DMS 273 (cell line): ENCODE results near the gene RPRM.
"Not testable (repeated sequence)": the region's sequence is repeated elsewhere in the genome, so short reads cannot be mapped to it uniquely, and the experiment has no call there.

Source experiments
- DNase-seq: peaks from one replicate; lab custom pipeline; 2025; ENCODE audit not compliant: unreplicated experiment; lab: John Stamatoyannopoulos, UW

The RPRM gene

DNA sequence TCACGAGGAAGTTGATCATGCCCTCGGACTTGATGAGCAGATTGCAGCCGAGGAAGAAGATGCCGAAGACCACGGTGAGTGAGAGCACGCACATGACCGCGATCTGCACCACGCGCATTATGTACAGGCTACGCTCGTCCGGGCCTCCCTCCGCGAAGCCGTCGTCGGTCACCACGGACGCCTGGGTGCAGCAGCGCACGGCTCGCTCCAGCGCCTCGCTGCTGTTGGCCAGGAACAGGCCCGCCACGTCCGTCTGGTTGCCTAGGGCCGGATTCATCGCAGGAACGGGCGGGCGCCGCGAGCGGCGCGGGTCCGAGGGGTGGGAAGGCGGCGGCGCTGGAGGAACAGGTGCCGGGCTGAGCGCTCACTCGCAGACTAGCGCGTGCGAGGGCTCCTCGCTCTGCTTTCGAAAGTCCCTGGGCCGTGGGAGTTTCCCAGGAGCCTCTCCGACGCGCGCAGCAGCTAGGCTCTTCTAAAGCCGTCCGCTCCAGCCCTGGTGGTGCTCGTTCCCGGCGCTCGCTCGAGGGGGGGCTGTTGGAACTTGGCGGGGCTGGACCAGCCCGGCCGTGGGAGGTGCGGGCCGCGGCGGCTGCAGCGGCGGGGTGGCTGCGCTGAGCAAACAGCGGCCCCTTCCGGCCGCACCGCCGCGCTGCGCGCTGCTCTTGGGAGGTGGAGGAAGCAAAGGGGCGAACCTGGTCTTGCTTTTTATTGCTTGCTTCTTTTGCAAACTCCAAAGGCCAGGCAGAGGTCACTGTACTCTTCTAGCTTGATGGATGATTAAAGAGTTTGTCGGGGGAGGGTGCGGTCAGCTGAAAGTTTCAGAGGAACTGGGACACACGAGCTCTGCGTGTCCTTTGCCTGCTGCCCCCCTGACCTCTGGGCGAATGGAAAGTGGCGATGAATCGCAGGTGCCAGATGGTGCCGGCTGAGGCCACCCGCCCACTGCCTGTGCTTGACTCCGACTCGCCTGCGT is at the start of gene RPRM:
RPRM (minus strand) TSS at position 474 of the 973 bp plus-strand sequence; CDS start at position 277, 197 bp downstream.
- peak; percentile 96 for DNase-seq

DNA sequence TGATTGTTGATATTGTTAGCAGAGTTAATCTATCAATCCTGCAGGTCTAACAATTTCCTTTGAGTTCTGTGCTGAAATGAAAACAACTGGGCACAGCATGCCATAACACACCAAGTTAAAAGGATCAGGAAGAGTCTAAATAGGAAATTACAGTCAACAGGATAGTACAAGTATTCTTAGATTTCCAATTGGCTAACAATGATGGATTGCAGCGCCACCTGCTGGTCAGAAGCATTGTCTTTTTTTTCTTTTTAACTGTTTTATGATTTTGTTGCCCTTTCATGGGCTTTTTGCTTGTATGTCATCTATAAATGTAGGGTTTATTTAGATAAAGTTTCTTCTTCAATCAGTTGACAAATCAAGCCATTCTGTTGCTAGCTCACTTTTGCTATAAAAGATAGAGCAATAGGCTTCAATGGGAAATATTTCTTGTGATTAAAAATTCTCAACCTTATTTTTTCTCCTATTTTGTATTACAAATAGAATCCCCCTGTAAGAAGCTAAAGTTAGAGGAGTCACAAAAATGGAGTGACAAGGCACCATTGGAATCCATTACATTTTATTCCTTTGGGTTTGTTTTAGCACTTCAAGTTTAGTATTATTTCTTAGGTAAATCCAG is 40.8 kb upstream of the RPRM start:
- DNase-seq, result peak; percentile 81

DNA sequence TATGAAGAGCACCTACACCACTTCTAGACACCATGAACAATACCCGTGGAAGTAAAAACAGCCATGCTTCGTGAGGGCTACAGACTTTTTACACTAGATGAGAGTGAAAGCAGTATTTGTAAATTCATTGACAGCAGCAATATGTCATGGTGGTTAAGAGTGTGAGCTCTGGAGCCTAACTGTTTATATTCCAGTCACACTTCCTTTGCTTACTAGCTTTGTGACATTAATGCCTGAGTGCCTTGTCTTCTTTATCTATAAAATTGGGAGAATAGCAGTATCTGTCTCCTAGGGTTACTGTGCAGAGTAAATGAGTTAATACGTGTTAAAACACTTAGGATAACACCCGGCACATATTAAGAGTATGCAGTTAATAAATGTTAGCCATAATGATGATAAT is 33.8 kb upstream of the RPRM start:
- DNase-seq, result no peak

DNA sequence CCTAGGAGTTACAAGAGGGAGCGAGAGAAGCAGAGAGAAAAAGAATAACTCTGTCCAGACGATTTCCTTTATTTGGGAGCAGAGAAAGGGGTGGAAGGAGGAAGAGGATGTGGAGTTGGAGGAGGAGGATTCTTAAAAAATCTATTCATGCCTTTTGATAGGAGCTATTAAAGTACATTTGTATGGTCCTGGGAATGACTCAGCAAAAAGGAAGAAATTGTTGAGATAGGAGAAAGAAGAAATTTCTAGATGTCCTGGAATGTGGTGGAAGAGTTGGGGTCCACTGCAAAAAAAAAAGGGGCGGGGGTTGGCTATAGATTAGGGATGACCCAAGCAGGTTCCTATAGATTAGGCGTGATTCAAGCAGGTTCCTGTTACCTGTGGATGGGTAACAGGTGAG is 32.4 kb upstream of the RPRM start:
- DNase-seq, result no peak

DNA sequence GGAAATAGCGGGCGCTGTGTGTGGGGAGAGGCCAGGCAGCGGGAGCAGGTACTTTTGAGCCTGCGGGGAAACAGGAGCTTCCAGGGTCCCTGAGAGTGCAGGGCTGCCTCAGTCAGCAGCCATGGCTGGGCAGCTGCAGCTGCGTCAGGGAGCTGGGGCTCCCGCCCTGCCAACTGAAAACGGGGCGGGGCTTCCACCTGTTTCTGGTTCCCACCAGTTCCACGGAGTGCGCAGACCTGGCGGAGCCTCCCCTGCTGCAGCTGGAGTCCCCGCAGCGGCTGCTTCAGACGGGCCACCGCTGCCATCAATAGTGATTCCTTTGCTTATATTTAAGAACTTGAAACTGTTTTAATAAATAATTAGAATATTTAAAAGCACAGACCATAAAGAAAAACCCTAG is 30.6 kb upstream of the RPRM start:
- no peak for DNase-seq

DNA sequence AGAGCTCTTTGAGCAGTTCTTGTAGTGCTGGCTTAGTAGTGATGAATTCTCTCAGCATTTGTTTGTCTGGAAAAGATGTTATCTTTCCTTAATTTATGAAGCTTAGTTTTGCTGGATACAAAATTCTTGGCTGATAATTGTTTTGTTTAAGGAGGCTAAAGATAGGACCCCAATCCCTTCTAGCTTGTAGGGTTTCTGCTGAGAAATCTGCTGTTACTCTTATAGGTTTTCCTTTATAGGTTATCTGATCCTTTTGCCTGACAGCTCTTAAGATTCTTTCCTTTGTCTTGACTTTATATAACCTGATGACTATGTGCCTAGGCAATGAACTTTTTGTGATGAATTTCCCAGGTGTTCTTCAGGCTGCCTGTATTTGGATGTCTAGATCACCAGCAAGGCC is 27.9 kb upstream of the RPRM start:
- DNase-seq, result not testable (repeated sequence)

DNA sequence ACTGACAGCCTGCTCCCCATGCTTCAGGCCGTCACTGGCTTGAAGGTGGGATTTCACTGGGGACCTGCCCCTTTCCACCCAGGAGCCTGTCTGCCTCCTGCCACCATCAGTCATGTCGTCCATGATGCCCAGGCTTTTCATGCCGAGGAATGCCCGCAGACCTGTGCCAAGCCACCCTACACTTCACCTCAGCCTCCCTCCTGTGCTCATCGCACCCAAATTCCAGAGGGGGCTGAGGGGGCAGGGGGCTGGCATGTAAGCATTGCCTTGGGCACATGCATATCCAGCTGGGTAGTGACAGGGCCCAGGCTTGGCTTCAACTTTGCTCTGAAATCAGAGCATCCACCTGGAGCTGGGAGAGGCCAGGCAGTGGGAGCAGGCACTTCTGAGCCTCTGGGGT is 20.9 kb upstream of the RPRM start:
- DNase-seq, result no peak

DNA sequence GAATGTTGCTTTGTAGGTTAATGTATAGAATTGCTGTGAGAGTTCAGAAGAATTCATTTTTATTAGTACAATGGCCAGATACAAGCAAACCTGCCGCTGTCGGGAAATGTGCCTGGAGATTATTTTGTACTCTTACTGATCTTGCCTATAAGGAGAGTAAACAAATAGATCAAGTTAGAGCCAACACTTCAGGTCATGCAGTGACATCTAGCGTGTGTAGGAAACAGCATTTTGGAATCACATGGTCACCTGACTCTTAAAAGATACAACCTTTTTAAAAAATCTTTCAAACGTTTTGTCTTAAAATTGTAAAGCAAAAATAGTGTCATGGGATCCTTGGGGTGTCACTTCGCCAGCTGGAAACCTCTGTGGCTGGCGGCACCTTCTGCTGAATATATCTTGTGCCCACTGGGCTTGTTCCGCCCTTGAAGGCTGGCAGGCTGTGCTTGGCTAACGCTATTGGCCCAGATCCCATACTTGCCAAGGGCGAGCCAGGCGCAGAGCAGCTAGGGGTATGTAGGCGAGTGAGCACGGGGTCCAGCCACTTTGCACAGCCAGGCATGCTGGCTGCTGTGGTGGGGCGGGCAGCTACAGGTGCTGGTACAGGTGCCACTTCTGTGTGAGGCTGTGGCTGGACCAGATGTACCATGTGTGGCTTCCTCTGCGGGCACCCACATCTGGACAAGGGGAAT is 19.5 kb upstream of the RPRM start:
- DNase-seq, result peak; percentile 73

DNA sequence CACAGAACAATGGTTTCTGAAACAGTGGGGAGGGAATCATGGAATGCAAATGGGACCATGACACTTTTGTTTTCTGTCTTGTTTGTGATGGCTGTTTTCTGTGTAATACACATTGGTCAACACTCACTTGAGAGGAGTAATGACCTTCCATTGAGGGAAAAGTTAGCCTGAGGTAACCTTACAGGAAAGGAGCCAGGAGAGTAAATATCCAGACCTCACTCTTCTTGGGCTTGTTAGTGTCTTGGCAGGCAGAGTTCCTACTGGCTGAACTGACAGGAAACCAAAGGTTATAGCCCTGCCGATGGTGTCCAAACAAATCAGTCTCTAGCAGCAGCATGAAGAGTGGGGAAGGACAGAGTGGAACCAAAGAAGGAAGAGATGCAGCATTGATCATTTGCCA is 17.2 kb upstream of the RPRM start:
- DNase-seq, result no peak

DNA sequence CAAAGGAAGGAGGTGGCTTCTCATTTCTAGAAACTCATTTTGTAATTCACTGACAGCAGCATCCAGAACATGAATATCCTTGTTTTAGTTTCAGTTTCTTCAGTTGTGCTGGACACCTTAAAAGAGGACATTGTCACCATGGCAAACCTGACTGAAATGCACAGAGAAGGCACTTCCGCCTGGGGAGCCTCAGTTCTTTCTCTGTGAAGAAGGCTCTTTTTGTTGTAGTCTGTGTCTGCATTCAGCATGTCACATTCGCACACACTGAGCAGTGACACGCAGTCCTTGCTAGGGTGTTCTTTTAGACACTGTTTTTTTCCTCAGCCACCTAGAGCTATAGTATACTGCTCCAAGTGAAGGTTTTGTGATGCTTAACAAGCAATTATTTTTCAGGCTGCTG is 9.5 kb upstream of the RPRM start:
- DNase-seq, result no peak

DNA sequence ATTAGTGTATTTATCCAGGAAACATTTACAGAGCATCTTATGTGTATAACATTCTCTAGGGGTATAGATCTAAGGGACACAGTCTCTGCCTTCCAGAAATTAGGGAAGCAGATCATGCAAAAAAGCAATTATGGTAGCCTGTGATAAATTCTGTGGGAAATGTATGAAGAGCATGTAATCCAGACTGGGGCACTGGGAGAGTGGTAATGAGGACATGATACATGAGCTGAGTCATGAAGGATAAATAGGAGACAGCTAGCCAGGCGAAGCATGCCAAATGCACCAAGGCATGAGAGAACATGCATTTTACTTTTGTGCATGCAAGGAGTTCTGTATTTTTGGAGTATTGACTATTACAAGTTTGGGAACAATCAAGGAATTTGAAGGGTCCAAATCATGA is 8.9 kb upstream of the RPRM start:
- no peak for DNase-seq

DNA sequence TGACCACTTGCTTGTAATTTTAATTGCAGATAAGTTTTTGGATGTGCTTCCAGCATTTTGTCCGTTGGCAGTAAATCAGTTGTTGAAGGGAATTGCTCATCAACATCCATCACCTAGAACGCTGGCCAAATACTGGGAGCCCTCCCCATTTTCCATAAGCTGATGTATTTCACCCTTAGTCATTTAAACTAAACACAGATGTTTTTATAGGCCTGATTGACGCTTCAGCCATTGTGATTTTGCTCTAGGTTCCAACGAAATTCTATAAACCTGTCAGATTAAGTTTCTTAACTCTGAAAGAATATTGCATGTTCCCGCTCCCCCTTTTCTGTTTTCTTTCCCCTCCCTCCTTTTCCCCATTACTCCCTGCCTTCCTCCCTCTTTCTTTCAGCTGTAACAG is 1.0 kb upstream of the RPRM start:
- DNase-seq, result peak; percentile 47

DNA sequence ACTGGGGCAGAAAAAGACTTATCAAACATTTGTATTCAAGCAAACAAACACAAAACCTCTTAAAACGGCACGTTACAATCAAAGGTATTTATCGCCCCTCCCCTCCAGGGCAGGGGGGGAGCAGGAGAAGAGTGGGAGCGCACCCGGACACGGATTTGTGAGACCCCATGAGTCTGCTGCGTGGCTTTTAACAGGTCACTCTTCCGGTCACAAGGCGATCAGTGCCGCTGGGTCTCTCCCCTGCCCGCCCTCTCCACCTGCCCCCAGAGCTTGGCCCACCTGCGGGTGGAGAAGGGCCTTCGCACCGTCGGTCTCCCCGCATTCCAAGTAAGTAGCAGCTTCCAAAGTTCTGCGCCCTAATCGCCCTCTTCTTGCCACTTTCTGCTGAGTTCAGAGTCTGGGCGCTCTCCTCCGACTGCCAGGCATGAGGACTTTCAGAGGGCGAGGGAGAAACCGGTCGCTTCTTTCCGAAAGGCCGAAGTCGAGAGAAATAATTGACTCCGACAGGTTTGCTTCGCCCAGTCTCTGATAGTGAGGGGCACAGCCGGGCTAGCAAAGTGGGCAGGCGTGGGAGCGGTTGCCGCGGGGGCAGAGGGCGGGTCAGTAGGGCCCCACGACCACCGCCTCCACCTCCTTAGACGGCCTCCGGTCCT is 800 bp downstream of the RPRM start:
- peak; percentile 68 for DNase-seq

DNA sequence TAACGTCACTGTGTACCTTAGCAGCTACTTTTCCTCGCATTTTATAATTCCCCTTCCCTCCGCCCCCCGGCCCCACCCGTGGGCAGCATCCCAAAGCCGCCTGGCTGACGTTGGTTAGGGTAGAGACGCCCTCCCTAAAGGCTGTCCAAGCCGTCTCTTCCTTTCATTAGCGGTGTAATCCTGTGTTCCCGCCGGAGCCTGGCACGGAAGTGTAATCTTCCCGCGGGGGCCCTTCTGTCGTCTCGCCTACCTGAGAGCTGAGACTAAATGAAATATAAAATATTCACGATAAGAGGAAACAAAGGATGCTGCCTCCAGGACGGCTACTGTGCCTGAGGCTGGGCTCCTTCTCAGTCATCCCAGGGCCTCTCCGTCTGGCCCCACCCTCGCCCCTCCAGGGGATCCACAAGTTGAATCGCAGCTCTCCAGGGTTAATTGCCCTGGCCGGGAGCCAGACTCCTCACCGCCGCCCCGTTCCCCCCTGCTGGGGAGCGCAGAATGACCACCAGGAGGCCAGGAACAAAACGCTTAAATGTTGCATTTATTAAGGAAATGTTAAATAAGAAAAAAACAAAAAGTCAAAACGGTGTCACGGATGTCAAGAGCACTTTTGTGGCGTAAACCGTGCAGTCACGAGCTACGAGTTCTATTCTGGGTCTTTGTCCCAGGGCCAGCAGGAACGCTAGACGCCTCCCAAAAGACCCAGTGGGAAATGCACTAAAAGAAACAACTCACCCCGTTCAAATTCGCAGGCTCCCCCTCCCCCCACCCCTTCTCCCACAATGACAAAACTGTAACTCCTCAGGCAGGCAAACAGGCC is 1.5 kb downstream of the RPRM start:
- DNase-seq, result peak; percentile 76

DNA sequence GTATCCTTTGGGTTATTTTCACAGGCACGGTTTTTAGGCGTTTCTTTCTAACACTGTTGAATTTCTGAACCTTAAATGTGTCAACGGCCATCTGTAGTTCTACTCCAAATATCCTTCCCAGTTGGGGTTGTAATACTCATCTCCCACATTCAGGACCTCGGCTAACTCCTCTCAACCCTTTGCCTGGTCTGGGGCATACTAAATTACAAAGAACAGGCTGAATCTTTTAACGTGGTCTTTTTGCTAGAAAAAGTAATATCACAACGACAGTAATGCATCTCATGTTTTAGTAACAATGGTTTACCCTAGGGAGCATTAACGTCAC is 2.1 kb downstream of the RPRM start:
- no peak for DNase-seq

DNA sequence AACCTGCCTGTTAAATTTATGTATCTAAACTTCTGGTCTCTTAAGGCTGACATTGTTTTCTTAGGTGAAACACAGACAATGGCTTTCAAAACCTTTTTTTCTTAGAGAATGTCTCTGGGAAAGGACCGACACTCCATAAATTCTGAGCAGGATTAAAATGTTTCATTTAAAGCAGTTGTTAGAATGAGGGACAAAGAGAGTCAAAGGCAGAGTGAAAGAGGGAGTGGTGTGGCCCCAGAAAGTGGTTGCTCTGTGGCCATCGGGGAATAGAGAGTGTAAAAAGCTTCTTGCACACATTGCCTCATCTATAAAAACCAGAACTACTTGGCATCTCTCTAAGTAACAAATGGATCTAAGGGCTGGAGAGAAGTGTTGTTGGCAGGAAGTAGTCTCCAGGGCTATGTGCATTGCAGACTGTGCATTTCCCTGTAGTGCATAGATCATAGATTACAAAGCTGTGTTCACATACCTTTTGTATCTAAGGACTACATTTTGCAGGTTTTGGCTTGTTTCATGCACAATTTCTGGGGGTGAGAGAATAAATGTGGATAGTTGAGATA is 3.6 kb downstream of the RPRM start:
- DNase-seq, result peak; percentile 9

DNA sequence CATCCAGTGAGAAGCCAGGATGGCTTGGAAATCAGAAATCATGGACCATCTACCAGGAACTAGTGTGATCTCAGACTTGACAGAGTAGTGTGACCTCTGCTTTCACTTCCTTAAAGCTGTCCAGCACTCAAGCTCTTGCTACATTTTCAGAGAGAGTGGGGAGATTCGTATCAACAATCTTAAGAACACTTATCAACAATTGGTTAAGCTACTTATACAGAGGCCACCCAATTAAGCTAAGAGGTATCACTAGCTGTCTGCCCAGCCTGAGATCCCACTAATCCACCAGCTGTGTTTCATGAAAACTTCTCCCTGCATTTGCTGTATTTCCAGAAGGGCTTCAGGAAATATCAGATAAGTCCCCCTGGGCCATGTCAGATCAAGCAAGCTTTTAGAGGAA is 4.2 kb downstream of the RPRM start:
- no peak for DNase-seq

DNA sequence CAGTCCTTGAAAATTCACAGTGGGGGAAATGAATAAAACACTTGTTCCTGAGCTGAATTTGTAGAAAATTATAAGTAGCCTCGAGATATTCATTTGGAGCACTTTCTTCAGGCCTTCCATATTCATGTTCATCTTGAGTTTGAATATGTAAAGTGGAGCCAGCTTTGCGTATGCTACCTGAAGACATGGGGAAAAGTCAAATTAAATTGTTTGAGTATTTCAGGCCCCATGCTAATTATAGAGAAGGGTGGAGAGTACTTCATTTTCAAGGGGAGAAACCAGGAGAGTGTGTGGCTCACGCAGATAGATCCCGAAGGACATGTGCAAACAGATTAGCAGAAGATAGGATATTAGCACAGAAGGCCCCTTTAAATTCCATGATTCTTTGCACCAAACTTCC is 7.7 kb downstream of the RPRM start:
- DNase-seq, result no peak

DNA sequence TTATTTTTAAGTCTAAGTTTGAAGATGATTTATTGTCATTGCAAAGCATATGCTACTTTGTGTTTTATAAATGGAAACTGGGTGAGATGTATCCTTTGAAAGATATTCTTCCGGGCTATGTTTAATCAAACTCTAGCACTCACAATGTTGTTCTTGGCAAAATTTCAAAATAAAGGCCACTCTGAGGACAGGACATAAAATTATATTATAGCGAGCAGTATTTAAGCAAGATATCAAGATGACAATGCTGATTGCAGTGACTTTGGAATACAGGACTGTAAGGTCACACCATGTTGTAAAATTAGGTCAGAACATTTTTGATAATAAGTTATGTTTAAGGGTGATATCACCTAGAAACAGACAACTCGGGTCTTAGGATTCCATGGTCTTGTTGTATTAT is 14.2 kb downstream of the RPRM start:
- no peak for DNase-seq

DNA sequence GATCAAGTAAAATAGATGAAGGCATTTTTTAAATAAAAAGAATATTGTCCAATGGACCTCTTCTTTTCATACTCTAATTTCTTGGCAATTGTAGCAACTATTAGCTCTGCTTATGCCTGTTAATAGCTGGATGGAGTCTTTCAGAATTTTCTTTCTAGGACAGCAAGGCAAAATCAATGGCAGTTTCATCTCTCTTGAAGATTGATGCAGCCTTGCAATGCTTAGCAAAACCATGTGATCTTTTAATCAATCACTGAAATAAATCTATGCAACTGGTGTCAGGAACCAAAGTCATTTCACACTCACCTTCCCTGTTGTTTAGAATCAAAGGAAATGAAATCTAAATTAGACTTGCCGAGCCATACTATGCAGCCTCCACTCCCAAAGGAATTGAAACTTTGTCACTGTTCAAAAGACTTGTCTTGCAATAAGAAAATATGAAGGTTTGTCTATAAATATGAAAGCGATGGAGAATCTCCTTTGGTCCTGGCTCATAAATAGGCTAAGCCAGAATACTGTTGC is 16.2 kb downstream of the RPRM start:
- no peak for DNase-seq
